Neural progenitor cell (in vitro differentiated cells): ENCODE data around the gene SMPD4. TPM values are rescaled to one million over a fixed set of nuclear protein-coding genes. Genes with fewer than 3 reads are reported as not detected.
"Not testable (repeated sequence)": the region's sequence is repeated elsewhere in the genome, so short reads cannot be mapped to it uniquely, and the experiment has no call there.

ENCODE experiments used
- DNase-seq: peaks from one replicate; pipeline ENCODE4 v3.0.0-alpha.2; 2016; ENCODE audit warnings: low spot score
- H2AFZ ChIP-seq: fragments of 200-600 bp; sonication (generic); replicated peaks from 2 replicates; pipeline ENCODE4 v1.6.1; 2016; ENCODE audit warnings: antibody characterized with exemption
- H3F3A ChIP-seq: fragments of 200-600 bp; sonication (generic); 2 replicates; pipeline ENCODE4 v1.6.1; 2016; ENCODE audit warnings: antibody characterized with exemption, low read depth
- H3K27ac ChIP-seq: fragments of 200-600 bp; sonication (generic); 2 replicates; pipeline ENCODE4 v1.5.1; 2016; ENCODE audit warnings: mild to moderate bottlenecking
- H3K27me3 ChIP-seq: fragments of 200-600 bp; sonication (generic); 2 replicates; pipeline ENCODE4 v1.6.1; 2016; ENCODE audit warnings: mild to moderate bottlenecking, moderate library complexity
- H3K36me3 ChIP-seq: fragments of 200-600 bp; sonication (generic); 2 replicates; pipeline ENCODE4 v1.5.1; 2016
- H3K4me1 ChIP-seq: fragments of 200-600 bp; sonication (generic); 2 replicates; pipeline ENCODE4 v1.6.1; 2016; ENCODE audit warnings: mixed run types
- H3K4me2 ChIP-seq: fragments of 200-600 bp; sonication (generic); 2 replicates; pipeline ENCODE4 v1.6.1; 2016
- H3K4me3 ChIP-seq: fragments of 200-600 bp; sonication (generic); 2 replicates; pipeline ENCODE4 v1.5.1; 2016
- H3K79me2 ChIP-seq: fragments of 200-600 bp; sonication (generic); 2 replicates; pipeline ENCODE4 v1.6.1; 2016; ENCODE audit warnings: low read depth
- H3K9ac ChIP-seq: fragments of 200-600 bp; sonication (generic); 2 replicates; pipeline ENCODE4 v1.6.1; 2016
- H3K9me3 ChIP-seq: fragments of 200-600 bp; sonication (generic); 2 replicates; pipeline ENCODE4 v1.5.1; 2016; ENCODE audit warnings: low read depth
- H4K20me1 ChIP-seq: fragments of 200-600 bp; sonication (generic); 2 replicates; pipeline ENCODE4 v1.6.1; 2016; ENCODE audit warnings: low read depth
- H3K27ac Mint-ChIP-seq: 3 replicates; pipeline ENCODE4 v1.8.0; 2021; ENCODE audit warnings: mixed read lengths
- H3K27me3 Mint-ChIP-seq: 2 replicates; pipeline ENCODE4 v1.8.0; 2022; ENCODE audit warnings: low read depth, mild to moderate bottlenecking, inconsistent platforms, moderate library complexity, mixed read lengths; ENCODE audit not compliant: insufficient read depth
- H3K36me3 Mint-ChIP-seq: 3 replicates; pipeline ENCODE4 v1.8.0; 2021; ENCODE audit warnings: mixed read lengths
- H3K4me1 Mint-ChIP-seq: 3 replicates; pipeline ENCODE4 v1.8.0; 2021; ENCODE audit warnings: mixed read lengths
- H3K4me3 Mint-ChIP-seq: 3 replicates; pipeline ENCODE4 v1.8.0; 2021; ENCODE audit warnings: mild to moderate bottlenecking, moderate library complexity, mixed read lengths
- H3K9me3 Mint-ChIP-seq: 3 replicates; pipeline ENCODE4 v1.8.0; 2020; ENCODE audit warnings: mixed read lengths
- EZH2 ChIP-seq: fragments of 200-600 bp; sonication (generic); IDR thresholded peaks from 2 replicates; pipeline ENCODE4 v1.6.1; 2017; ENCODE audit warnings: antibody characterized with exemption, mild to moderate bottlenecking, moderate library complexity
- EZH2phosphoT487 ChIP-seq: fragments of 200-600 bp; sonication (generic); IDR thresholded peaks from 2 replicates; pipeline ENCODE4 v1.6.1; 2017; ENCODE audit warnings: antibody characterized with exemption
- total RNA-seq: library from RNA; depleted of rRNA; stranded (reverse); fragments of >200 nt; gene quantifications from 2 replicates; pipeline ENCODE4 v1.2.3, GENCODE V29; 2015; ENCODE audit warnings: low replicate concordance
- TF ChIP-seq, protein P1 (sequence below): fragments of 200-600 bp; sonication (generic); IDR thresholded peaks from 2 replicates; pipeline ENCODE4 v1.5.1; 2017; ENCODE audit warnings: antibody characterized with exemption, mild to moderate bottlenecking

Gene SMPD4
- total RNA-seq, 1 donor from 2014 or later, result 23.6 TPM

DNA sequence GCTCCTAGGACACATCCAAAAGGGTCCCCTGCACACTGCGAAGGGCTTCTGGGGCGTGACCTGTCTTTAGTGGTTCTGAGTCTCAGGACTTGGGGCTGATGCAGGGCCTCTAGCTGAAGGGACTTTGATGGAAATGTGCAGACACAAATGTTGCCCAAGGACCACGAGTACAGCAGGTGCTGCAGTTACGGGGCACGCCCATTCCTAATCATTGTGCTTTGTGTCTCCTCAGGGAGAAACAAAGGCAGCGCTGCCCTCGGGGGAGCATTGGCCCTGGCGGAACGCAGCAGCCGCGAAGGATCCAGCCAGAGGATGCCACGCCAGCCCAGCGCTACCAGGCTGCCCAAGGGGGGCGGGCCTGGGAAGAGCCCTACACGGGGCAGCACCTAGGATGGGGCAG lies 8.8 kb upstream of the SMPD4 start:
- H3K79me2 ChIP-seq, result no peaks in the 10 kb centered on the region
- no peak overlapping the region for H3K4me2 ChIP-seq
- no peak for DNase-seq
- H4K20me1 ChIP-seq, result no peaks in the 10 kb centered on the region
- H3K9ac ChIP-seq, result no peak overlapping the region
- H3K27ac ChIP-seq, result no peak overlapping the region
- Mint-ChIP-seq H3K9me3 (no peaks in the 10 kb centered on the region), H3K4me3 (no peak overlapping the region), H3K27me3 (peaks cover 4% of the 10 kb centered on the region), H3K36me3 (peaks cover 9% of the 10 kb centered on the region), H3K27ac (no peak overlapping the region), H3K4me1 (peaks cover under 1% of the 10 kb centered on the region)
- TF ChIP-seq EZH2phosphoT487 (no peak), EZH2 (no peak)
- TF ChIP-seq, protein P1, sequence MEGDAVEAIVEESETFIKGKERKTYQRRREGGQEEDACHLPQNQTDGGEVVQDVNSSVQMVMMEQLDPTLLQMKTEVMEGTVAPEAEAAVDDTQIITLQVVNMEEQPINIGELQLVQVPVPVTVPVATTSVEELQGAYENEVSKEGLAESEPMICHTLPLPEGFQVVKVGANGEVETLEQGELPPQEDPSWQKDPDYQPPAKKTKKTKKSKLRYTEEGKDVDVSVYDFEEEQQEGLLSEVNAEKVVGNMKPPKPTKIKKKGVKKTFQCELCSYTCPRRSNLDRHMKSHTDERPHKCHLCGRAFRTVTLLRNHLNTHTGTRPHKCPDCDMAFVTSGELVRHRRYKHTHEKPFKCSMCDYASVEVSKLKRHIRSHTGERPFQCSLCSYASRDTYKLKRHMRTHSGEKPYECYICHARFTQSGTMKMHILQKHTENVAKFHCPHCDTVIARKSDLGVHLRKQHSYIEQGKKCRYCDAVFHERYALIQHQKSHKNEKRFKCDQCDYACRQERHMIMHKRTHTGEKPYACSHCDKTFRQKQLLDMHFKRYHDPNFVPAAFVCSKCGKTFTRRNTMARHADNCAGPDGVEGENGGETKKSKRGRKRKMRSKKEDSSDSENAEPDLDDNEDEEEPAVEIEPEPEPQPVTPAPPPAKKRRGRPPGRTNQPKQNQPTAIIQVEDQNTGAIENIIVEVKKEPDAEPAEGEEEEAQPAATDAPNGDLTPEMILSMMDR, result no peak
- no peak overlapping the region for H2AFZ ChIP-seq
- H3K27me3 ChIP-seq, result no peaks in the 10 kb centered on the region
- no peaks in the 10 kb centered on the region for H3K4me1 ChIP-seq
- no peaks in the 10 kb centered on the region for H3K36me3 ChIP-seq
- no peak overlapping the region for H3K4me3 ChIP-seq
- H3F3A ChIP-seq, result no peaks in the 10 kb centered on the region
- H3K9me3 ChIP-seq, result no peaks in the 10 kb centered on the region

- H3K27ac Mint-ChIP-seq, H3K4me3 ChIP-seq, H4K20me1 ChIP-seq, H3K27me3 Mint-ChIP-seq, H3K4me1 ChIP-seq, H3K4me2 ChIP-seq, H3K4me1 Mint-ChIP-seq, H2AFZ ChIP-seq, H3K4me3 Mint-ChIP-seq, H3K36me3 ChIP-seq, H3F3A ChIP-seq, H3K79me2 ChIP-seq, H3K36me3 Mint-ChIP-seq, H3K9ac ChIP-seq, H3K27me3 ChIP-seq, H3K9me3 Mint-ChIP-seq, H3K27ac ChIP-seq, DNase-seq, H3K9me3 ChIP-seq: not testable (repeated sequence)
These were observed 7.6 kb upstream of the SMPD4 start for GRCh38 chr2:130188958-130189357.

DNA sequence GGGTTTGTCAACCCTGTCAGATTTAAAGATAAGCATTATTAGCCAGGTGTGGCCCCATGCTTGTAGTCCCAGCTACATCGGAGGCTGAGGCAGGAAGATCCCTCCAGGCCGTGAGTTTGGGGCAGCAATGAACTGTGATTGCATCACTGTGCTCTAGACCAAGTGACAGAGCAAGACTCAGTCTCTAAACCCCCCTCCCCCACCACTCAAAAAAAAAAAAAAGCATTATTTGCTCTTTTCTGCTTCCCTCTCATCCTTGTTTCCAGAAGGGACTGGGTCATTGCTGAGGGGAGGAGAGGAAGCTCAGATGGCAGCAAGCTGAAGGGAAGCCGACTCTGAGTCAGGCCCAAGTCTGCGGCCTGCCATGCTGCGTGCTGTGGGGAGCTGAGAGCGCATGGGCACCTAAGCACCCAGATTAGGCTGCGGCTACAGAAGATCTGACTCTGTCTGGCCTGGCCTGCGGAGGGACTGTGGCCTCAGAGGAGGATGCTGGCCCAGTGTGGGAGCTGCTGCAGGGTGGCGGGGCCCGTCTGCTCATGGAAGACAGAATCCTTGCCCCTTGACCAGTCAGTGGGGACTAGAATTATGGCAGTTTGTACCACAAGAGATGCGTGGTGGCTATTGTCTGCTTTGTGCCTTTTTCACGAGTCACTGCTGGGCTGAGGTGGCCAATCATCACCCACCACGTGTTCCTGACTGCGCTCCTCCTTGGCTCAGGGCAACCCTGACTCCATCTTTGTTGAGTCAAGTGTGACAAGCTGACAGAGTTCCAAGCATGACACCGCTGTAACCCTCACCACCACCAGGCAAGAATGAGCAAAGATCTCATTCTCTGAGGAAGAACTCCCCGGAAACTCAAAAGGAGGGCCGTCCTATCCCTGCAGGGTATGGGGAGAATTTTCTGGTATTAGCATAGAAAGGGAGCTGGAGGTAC lies 6.7 kb upstream of the SMPD4 start:
- not testable (repeated sequence) for H3K4me1 Mint-ChIP-seq, H3K27me3 ChIP-seq, H4K20me1 ChIP-seq, H3K9me3 ChIP-seq, H3K4me2 ChIP-seq, H3K36me3 ChIP-seq, H3K79me2 ChIP-seq, H3K9ac ChIP-seq, H3K27ac Mint-ChIP-seq, DNase-seq, H3K4me3 ChIP-seq, H3K27me3 Mint-ChIP-seq, H3K36me3 Mint-ChIP-seq, H2AFZ ChIP-seq, H3K4me3 Mint-ChIP-seq, H3F3A ChIP-seq, H3K9me3 Mint-ChIP-seq, H3K27ac ChIP-seq
- H3K4me1 ChIP-seq, result peaks cover 11% of the 10 kb centered on the region

- DNase-seq, result no peak
- Histone ChIP-seq H3K4me2 (no peak overlapping the region), H3K36me3 (no peaks in the 10 kb centered on the region), H3K9ac (no peak overlapping the region), H3K4me1 (peaks cover 14% of the 10 kb centered on the region), H4K20me1 (no peaks in the 10 kb centered on the region), H3K9me3 (no peaks in the 10 kb centered on the region), H3K27ac (no peak overlapping the region), H2AFZ (no peak overlapping the region), H3K79me2 (peaks cover 8% of the 10 kb centered on the region), H3K27me3 (no peaks in the 10 kb centered on the region), H3K4me3 (no peak overlapping the region), H3F3A (peaks cover 12% of the 10 kb centered on the region)
- no peak overlapping the region for H3K27ac Mint-ChIP-seq
- TF ChIP-seq, protein P1, result no peak
- TF ChIP-seq EZH2 (no peak), EZH2phosphoT487 (no peak)
- no peak overlapping the region for H3K4me3 Mint-ChIP-seq
- H3K27me3 Mint-ChIP-seq, result peaks cover 2% of the 10 kb centered on the region
- H3K4me1 Mint-ChIP-seq, result peaks cover 13% of the 10 kb centered on the region
- peaks cover 6% of the 10 kb centered on the region for H3K36me3 Mint-ChIP-seq
- H3K9me3 Mint-ChIP-seq, result no peaks in the 10 kb centered on the region
These were observed 5.9 kb upstream of the SMPD4 start for GRCh38 chr2:130187268-130187667.
